ENCODE measurements around the gene RNF181. TPM values are rescaled to one million over a fixed set of nuclear protein-coding genes. Genes with fewer than 3 reads are reported as not detected.

Gene RNF181
- polyA plus RNA-seq, 2 of the 4 experiments (the other 2 are of a cell fraction), result 189 to 287 TPM

DNA sequence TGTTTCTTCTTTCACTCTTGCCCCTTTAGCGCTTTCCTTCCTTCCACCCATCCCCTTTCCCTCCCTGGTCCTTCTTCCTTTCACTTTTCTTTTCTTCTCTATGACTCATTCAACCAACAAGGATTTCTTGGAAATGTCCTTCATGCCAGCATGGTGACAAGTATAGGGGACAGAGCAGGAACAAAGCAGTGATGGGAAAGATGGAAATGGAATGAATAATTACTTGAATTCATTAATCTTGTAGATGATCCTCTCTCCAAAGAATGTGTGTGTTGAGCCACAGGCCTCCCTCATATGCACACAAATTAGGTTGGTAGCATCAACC lies 9.8 kb upstream of the RNF181 start:
- CTCF ChIA-PET, result interaction anchor here (0.6 to 1.3 kb wide), 5 partner anchors 8 to 96 kb away, joined by 3 to 5 read pairs (median 3); no protein-coding TSS in a partner anchor
- POLR2A ChIA-PET, result interaction anchor here (1.2 kb wide), 1 partner anchor 10 kb away, joined by 8 read pairs; the partner anchor contains the start of gene RNF181
- Histone ChIP-seq H3K4me1 (peaks cover 19% of the 10 kb centered on the region), H3K4me2 (peak overlapping the region; percentile 44), H3K9me3 (no peaks in the 10 kb centered on the region), H3K27ac (peak overlapping the region; percentile 68 to 83), H3K4me3 (no peak overlapping the region)
- no peak for TF ChIP-seq FOSL2 (IDR thresholded peaks at IDR 0.05)
- TF ChIP-seq FOSL2 (CRISPR knock-in tag; IDR thresholded peaks at IDR 0.05), result peak; percentile 75
- TF ChIP-seq, protein P1, sequence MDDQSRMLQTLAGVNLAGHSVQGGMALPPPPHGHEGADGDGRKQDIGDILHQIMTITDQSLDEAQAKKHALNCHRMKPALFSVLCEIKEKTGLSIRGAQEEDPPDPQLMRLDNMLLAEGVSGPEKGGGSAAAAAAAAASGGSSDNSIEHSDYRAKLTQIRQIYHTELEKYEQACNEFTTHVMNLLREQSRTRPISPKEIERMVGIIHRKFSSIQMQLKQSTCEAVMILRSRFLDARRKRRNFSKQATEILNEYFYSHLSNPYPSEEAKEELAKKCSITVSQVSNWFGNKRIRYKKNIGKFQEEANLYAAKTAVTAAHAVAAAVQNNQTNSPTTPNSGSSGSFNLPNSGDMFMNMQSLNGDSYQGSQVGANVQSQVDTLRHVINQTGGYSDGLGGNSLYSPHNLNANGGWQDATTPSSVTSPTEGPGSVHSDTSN (IDR thresholded peaks at IDR 0.05), result no peak
- DNase-seq (ENCODE audit: low read depth in 1 of 2, low spot score in 1 of 2), result no peak
- FAIRE-seq, result no peak
- 93% methylated on average over 1 of the region's 1 CpG for WGBS (ENCODE audit: missing lambda C conversion rate)
- 0 out of 6 replicates have a peak, but pooled peaks of 1 of the 2 experiments have one; percentile 6 for ATAC-seq

DNA sequence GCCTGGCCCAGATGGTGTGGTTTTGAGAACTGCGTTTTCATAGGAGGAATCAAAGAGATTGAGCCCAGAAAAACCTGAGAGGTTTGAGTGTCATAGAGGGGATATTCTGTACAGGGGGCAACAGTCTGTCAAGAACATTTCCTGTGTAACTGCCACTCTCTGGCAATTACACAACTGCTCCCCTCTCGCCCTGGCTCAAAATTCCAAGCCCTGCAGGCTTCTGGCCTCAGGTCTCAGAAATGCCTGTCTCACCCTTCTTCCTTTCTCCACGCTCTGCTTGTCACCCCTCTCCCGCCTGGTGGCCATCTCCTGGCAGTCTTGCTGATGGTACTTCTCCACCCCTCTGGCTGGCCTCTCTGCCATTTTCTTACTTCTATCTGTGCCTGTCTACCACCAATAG lies 7.3 kb upstream of the RNF181 start:
- DNase-seq (ENCODE audit: low read depth in 1 of 2, low spot score in 1 of 2) (no peak), FAIRE-seq (no peak), ATAC-seq (no peak)
- ChIA-PET CTCF (interaction anchor here (1.1 to 2.1 kb wide), 6 partner anchors 8 to 169 kb away, joined by 3 to 6 read pairs (median 4); partner anchors contain the start of gene TMEM150A), POLR2A (no interaction called here)
- Histone ChIP-seq H3K27ac (no peak overlapping the region), H3K9me3 (no peaks in the 10 kb centered on the region), H3K4me3 (no peak overlapping the region), H3K4me1 (peaks cover 19% of the 10 kb centered on the region), H3K4me2 (no peak overlapping the region)
- no peak for TF ChIP-seq ZSCAN20 (CRISPR knock-in tag; IDR thresholded peaks at IDR 0.05)
- no peak for TF ChIP-seq NFE2L2 (conservative IDR thresholded peaks at IDR 0.05; ENCODE audit: low read length)
- TF ChIP-seq, protein P2, sequence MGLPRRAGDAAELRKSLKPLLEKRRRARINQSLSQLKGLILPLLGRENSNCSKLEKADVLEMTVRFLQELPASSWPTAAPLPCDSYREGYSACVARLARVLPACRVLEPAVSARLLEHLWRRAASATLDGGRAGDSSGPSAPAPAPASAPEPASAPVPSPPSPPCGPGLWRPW (IDR thresholded peaks at IDR 0.05), result no peak
- no peak for TF ChIP-seq JUNB (IDR thresholded peaks at IDR 0.05)
- TF ChIP-seq RARB (CRISPR knock-in tag; IDR thresholded peaks at IDR 0.05), result no peak
- TF ChIP-seq HEYL (CRISPR knock-in tag; IDR thresholded peaks at IDR 0.05), result no peak
- TF ChIP-seq MYC (IDR thresholded peaks at IDR 0.05; ENCODE audit: borderline replicate concordance, low read length), result no peak
- TF ChIP-seq, protein P3, sequence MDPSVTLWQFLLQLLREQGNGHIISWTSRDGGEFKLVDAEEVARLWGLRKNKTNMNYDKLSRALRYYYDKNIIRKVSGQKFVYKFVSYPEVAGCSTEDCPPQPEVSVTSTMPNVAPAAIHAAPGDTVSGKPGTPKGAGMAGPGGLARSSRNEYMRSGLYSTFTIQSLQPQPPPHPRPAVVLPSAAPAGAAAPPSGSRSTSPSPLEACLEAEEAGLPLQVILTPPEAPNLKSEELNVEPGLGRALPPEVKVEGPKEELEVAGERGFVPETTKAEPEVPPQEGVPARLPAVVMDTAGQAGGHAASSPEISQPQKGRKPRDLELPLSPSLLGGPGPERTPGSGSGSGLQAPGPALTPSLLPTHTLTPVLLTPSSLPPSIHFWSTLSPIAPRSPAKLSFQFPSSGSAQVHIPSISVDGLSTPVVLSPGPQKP (IDR thresholded peaks at IDR 0.05; ENCODE audit: low read depth, low read length), result no peak
- no peak for TF ChIP-seq ZNF302 (CRISPR knock-in tag; IDR thresholded peaks at IDR 0.05)
- TF ChIP-seq, protein P4, sequence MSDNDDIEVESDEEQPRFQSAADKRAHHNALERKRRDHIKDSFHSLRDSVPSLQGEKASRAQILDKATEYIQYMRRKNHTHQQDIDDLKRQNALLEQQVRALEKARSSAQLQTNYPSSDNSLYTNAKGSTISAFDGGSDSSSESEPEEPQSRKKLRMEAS (IDR thresholded peaks at IDR 0.05), result no peak
- 85% methylated on average over 4 of the region's 4 CpGs for WGBS (ENCODE audit: missing lambda C conversion rate)

DNA sequence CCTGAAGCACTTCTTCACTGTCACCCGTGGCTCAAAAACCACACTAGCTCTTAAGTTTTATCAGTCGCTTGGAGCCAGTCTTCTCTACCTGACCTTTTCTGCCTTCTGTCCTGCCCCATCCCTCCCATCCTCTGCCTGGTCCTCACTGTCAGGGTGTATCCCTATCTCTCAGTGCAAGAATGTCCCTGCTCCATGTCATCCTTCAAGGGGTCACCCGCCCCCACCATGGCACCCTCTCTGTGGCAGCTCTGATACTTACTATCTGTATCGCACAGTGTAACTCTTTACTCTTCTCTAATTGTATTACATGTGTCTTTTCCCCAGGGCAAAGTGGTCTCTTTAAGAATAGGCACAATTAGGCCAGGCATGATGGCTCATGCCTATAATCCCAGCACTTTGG lies 6.9 kb upstream of the RNF181 start:
- CTCF ChIA-PET, result interaction anchor here (0.5 to 2.1 kb wide), 6 partner anchors 17 to 198 kb away, joined by 3 to 5 read pairs (median 3); no protein-coding TSS in a partner anchor

More for the DNA sequence above, 6.9 kb upstream of the RNF181 start:
- 69% methylated on average over 4 of the region's 4 CpGs for WGBS (ENCODE audit: missing lambda C conversion rate)
- POLR2A ChIA-PET, result no interaction called here
- H3K9me3 ChIP-seq, result no peaks in the 10 kb centered on the region
- no peak for FAIRE-seq
- no peak overlapping the region for H3K27ac ChIP-seq
- ATAC-seq, result no peak
- no peak for DNase-seq (ENCODE audit: low read depth in 1 of 2, low spot score in 1 of 2)
- no peak overlapping the region for H3K4me3 ChIP-seq
- H3K4me2 ChIP-seq, result no peak overlapping the region
- TF ChIP-seq FOSB (CRISPR knock-in tag; IDR thresholded peaks at IDR 0.05) (no peak), ESRRA (IDR thresholded peaks at IDR 0.05; ENCODE audit: borderline replicate concordance, low read length) (no peak), ZC3H11A (IDR thresholded peaks at IDR 0.05) (no peak), HEYL (CRISPR knock-in tag; IDR thresholded peaks at IDR 0.05) (no peak), ZSCAN20 (CRISPR knock-in tag; IDR thresholded peaks at IDR 0.05) (no peak), POLR2AphosphoS2 (conservative IDR thresholded peaks at IDR 0.05; ENCODE audit: low read length) (no peak), CEBPB (IDR thresholded peaks at IDR 0.05) (no peak), TP53 (CRISPR knock-in tag; IDR thresholded peaks at IDR 0.05) (no peak), FOXS1 (CRISPR knock-in tag; IDR thresholded peaks at IDR 0.05) (no peak), KDM5A (IDR thresholded peaks at IDR 0.05) (no peak)
- TF ChIP-seq, protein P5, sequence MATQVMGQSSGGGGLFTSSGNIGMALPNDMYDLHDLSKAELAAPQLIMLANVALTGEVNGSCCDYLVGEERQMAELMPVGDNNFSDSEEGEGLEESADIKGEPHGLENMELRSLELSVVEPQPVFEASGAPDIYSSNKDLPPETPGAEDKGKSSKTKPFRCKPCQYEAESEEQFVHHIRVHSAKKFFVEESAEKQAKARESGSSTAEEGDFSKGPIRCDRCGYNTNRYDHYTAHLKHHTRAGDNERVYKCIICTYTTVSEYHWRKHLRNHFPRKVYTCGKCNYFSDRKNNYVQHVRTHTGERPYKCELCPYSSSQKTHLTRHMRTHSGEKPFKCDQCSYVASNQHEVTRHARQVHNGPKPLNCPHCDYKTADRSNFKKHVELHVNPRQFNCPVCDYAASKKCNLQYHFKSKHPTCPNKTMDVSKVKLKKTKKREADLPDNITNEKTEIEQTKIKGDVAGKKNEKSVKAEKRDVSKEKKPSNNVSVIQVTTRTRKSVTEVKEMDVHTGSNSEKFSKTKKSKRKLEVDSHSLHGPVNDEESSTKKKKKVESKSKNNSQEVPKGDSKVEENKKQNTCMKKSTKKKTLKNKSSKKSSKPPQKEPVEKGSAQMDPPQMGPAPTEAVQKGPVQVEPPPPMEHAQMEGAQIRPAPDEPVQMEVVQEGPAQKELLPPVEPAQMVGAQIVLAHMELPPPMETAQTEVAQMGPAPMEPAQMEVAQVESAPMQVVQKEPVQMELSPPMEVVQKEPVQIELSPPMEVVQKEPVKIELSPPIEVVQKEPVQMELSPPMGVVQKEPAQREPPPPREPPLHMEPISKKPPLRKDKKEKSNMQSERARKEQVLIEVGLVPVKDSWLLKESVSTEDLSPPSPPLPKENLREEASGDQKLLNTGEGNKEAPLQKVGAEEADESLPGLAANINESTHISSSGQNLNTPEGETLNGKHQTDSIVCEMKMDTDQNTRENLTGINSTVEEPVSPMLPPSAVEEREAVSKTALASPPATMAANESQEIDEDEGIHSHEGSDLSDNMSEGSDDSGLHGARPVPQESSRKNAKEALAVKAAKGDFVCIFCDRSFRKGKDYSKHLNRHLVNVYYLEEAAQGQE (IDR thresholded peaks at IDR 0.05), result no peak
- TF ChIP-seq, protein P3 (IDR thresholded peaks at IDR 0.05; ENCODE audit: low read depth, low read length), result no peak
- peaks cover 19% of the 10 kb centered on the region for H3K4me1 ChIP-seq
